Heart right ventricle (tissue), 16 donors: Measurements from ENCODE around the gene KRTAP12-3. TPM values are rescaled to one million over a fixed set of nuclear protein-coding genes. Genes with fewer than 3 reads are reported as not detected.
"Not testable (repeated sequence)": the region's sequence is repeated elsewhere in the genome, so short reads cannot be mapped to it uniquely, and the experiment has no call there.

Source experiments
- ATAC-seq, 8 donors: fragments of 200-7000 bp; cut with Tn5 transposase; one replicate each; pipeline ENCODE4 v1.9.1; 2020; ENCODE audit warnings: mild to moderate bottlenecking in 8 of 8, moderate library complexity in 8 of 8, moderate number of reproducible peaks in 1 of 8
- DNase-seq, 2 donors: peaks; one replicate each; pipeline ENCODE4 v3.0.0-alpha.2; 2020
- H3K27ac ChIP-seq, 10 donors: fragments of 200-600 bp; sonication (generic) in 2 of 10; one replicate each; pipeline versions ENCODE4 v1.5.0 to v1.8.0; 2020 to 2022; ENCODE audit warnings: mild to moderate bottlenecking in 3 of 10
- H3K27me3 ChIP-seq, 7 donors: fragments of 200-600 bp; one replicate each; pipeline ENCODE4 v1.8.0; 2021 to 2022; ENCODE audit warnings: mild to moderate bottlenecking in 2 of 7
- H3K36me3 ChIP-seq, 9 donors: fragments of 200-600 bp; sonication (generic) in 1 of 9; one replicate each; pipeline versions ENCODE4 v1.5.0 to v1.8.0; 2020 to 2022; ENCODE audit warnings: mild to moderate bottlenecking in 2 of 9
- H3K4me1 ChIP-seq, 9 donors: fragments of 200-600 bp; sonication (generic) in 1 of 9; one replicate each; pipeline versions ENCODE4 v1.5.0 to v1.8.0; 2020 to 2022; ENCODE audit warnings: mild to moderate bottlenecking in 4 of 9
- H3K4me3 ChIP-seq, 10 donors: fragments of 200-600 bp; sonication (generic) in 2 of 10; one replicate each; pipeline versions ENCODE4 v1.5.0 to v1.8.0; 2020 to 2022; ENCODE audit warnings: mild to moderate bottlenecking in 7 of 10, moderate library complexity in 2 of 10
- H3K9me3 ChIP-seq, 11 donors: fragments of 200-600 bp in 10 of 11; sonication (generic) in 2 of 11; one replicate each; pipeline versions ENCODE4 v1.5.0 to v1.8.0; 2013 to 2022; ENCODE audit warnings: mild to moderate bottlenecking in 2 of 11, control low read depth in 1 of 11, moderate library complexity in 1 of 11
- WGBS, 2 donors: extraction: QIAGEN DNeasy Blood & Tissue Kit; methylation state at CpG; one replicate each; pipeline ENCODE4 v1.1.7; 2013; ENCODE audit warnings: inconsistent platforms in 1 of 2; 5-methylcytosine and 5-hydroxymethylcytosine counted together
- intact Hi-C, 10 donors: fragments of 100-400 bp; cut with DNase I; formaldehyde crosslinking; loops; one replicate each; pipeline versions ENCODE4 v1.11.1 to v1.14.2; 2022
- polyA plus RNA-seq, 2 donors: library from polyadenylated mRNA; stranded (reverse); fragments of 200-250 nt; gene quantifications; one replicate each; pipeline ENCODE4 v1.2.3, GENCODE V29; 2013
- total RNA-seq, 10 donors: library from RNA; stranded (reverse); fragmentation: NEBNext Ultra II Directional in 3 of 10; extraction: Animal tissue kit (Norgen Biotek cat#: 25700) in 3 of 10; gene quantifications; one replicate each; pipeline versions ENCODE4 v1.2.1 to v1.2.4, GENCODE V29; 2021 to 2023
- TF ChIP-seq, protein P1 (sequence below), 9 donors: fragments of 200-600 bp; sonication (generic) in 2 of 9; IDR thresholded peaks; one replicate each; pipeline versions ENCODE4 v1.5.0 to v1.8.0; 2021 to 2022; ENCODE audit warnings: antibody characterized with exemption in 9 of 9, mild to moderate bottlenecking in 5 of 9, moderate library complexity in 1 of 9
- donor health status: Arrhythmogenic right ventricular cardiomyopathy.
- donor health status: ischemic (EF 13 %, LVEDD 7.1; RV severe dilation, severe dysfunction).
- donor health status: healthy with polysubstance abuse.
- donor health status: DM: no; HTN: yes; CAD: no.
- donor health status: DM: no; HTN: no; CAD: no.
- donor health status: ischemic (EF 25% LVEDD 6.9; RV normal size, moderate dysfunction).
- donor health status: ischemic (EF 25% LVEDD 5.7; RV mildly dilated, moderate dysfunction).
- donor health status: healthy.
- donor health status: DM: yes; HTN: yes; CAD: no.
- donor health status: Ischemic cardiomyopathy.
- donor health status: ischemic (EF 35%, LVEDD 5.7; RV mildly dilated, moderate dysfunction).
- donor health status: nonischemic (EF 11% LVEDD 7.7; RV severe dilation, severe dysfunction).
- donor health status: DM: yes; HTN: yes; CAD: no.
- donor health status: PGD.
- donor health status: ischemic (EF 29% LVEDD 5.4; RV normal size, mild dysfunction).
- donor health status: nonischemic (EF 23%, LVEDD 6.1; RV moderate dilation, normal function).

KRTAP12-3 gene
- total and polyA plus RNA-seq, 12 donors = not detected

DNA sequence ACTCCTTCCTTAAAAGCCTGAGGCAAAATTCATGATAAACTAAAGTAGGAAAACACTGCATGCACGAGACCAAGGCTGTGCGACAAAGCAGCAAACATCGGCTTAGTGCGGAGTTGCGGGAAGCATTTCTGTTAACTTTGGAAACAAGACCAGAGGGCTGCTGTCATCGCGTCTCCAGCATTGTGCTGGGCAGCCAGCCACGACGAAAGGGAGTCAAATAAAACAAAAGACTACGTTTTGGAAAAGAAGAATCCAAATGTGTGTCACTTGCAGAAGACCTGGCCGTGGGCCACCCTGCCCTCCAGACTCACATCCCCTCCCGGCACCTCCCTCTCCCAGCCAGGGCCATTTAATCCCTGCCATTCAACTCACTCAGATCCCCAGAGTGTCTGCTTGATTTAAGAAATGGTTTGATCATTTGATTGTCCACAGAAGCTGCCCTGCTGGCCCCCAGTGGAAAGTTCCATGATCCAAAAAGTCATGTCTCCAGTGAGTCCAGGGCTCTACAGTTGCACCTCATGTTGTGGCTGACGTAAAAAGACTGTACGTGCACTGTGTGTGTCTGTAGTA, 13.9 kb upstream of the KRTAP12-3 start:
- intact Hi-C loops = no loop called here
- no peak overlapping the region for H3K27ac ChIP-seq
- peaks cover 0 to 35% (median 26%) of the 10 kb centered on the region in 7 donors for H3K27me3 ChIP-seq
- WGBS, 2 donors = 65% methylated on average over 14 of the region's 14 CpGs
- no peak for ATAC-seq
- no peaks in the 10 kb centered on the region for H3K4me1 ChIP-seq
- no peaks in the 10 kb centered on the region for H3K36me3 ChIP-seq
- H3K9me3 ChIP-seq = peaks cover 0 to 56% (median 14%) of the 10 kb centered on the region in 11 donors
- TF ChIP-seq, protein P1, sequence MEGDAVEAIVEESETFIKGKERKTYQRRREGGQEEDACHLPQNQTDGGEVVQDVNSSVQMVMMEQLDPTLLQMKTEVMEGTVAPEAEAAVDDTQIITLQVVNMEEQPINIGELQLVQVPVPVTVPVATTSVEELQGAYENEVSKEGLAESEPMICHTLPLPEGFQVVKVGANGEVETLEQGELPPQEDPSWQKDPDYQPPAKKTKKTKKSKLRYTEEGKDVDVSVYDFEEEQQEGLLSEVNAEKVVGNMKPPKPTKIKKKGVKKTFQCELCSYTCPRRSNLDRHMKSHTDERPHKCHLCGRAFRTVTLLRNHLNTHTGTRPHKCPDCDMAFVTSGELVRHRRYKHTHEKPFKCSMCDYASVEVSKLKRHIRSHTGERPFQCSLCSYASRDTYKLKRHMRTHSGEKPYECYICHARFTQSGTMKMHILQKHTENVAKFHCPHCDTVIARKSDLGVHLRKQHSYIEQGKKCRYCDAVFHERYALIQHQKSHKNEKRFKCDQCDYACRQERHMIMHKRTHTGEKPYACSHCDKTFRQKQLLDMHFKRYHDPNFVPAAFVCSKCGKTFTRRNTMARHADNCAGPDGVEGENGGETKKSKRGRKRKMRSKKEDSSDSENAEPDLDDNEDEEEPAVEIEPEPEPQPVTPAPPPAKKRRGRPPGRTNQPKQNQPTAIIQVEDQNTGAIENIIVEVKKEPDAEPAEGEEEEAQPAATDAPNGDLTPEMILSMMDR (IDR thresholded peaks at IDR 0.05) = no peak
- H3K4me3 ChIP-seq = no peak overlapping the region
- DNase-seq = no peak

- no peak overlapping the region for H3K27ac ChIP-seq
- H3K27me3 ChIP-seq = peaks cover 0 to 27% (median 17%) of the 10 kb centered on the region in 7 donors
- TF ChIP-seq, protein P1 (IDR thresholded peaks at IDR 0.05) = no peak
- H3K4me3 ChIP-seq = no peak overlapping the region
- H3K4me1 ChIP-seq = no peaks in the 10 kb centered on the region
- DNase-seq = no peak
- peaks cover 0 to 55% (median 14%) of the 10 kb centered on the region in 11 donors for H3K9me3 ChIP-seq
- H3K36me3 ChIP-seq = no peaks in the 10 kb centered on the region
- intact Hi-C loops = no loop called here
- no peak for ATAC-seq
- 41 to 46% methylated on average over 2 of the region's 2 CpGs for WGBS, 2 donors
These were observed 12.9 kb upstream of the KRTAP12-3 start for GRCh38 chr21:44644878-44645277.

- peaks cover 0 to 29% (median 14%) of the 10 kb centered on the region in 7 donors for H3K27me3 ChIP-seq
- intact Hi-C loops, H3K4me1 ChIP-seq, H3K36me3 ChIP-seq, H3K4me3 ChIP-seq, H3K27ac ChIP-seq, DNase-seq, ATAC-seq: not testable (repeated sequence)
- WGBS, 2 donors = 68 to 71% methylated on average over 21 of the region's 21 CpGs
- peaks cover 0 to 40% (median 14%) of the 10 kb centered on the region in 11 donors for H3K9me3 ChIP-seq
These were observed 11.1 kb upstream of the KRTAP12-3 start, which contains the start of gene KRTAP10-11 for GRCh38 chr21:44646366-44647221. TSS of gene KRTAP10-11 (plus strand) at chr21:44646414. CDS start at chr21:44646459, 45 bp downstream.

DNA sequence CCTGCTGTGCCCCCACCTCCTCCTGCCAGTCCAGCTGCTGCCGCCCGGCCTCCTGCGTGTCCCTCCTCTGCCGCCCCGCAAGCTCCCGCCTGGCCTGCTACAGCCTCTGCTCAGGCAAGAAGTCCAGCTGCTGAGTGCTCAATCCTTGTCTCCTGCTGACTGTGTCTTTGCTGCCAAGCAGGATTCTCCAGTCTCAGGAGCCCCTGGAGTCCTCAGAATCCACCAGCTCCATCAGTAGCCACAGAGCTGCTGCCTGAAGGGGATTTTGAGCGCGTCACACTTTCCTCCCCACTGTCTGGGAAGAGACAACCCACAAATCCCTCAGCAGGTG, 10.5 kb upstream of the KRTAP12-3 start:
- Histone ChIP-seq H3K36me3 (no peaks in the 10 kb centered on the region), H3K27me3 (peaks cover 0 to 29% (median 14%) of the 10 kb centered on the region in 7 donors), H3K4me3 (no peak overlapping the region), H3K9me3 (peaks cover 0 to 37% (median 14%) of the 10 kb centered on the region in 11 donors), H3K27ac (no peak overlapping the region), H3K4me1 (no peaks in the 10 kb centered on the region)
- 54 to 55% methylated on average over 8 of the region's 8 CpGs for WGBS, 2 donors
- ATAC-seq (no peak), DNase-seq (no peak)
- TF ChIP-seq, protein P1 (IDR thresholded peaks at IDR 0.05) = no peak
- intact Hi-C loops = no loop called here
